Mononuclear cell (primary cell): ENCODE measurements around the gene IGFL1. TPM values are rescaled to one million over a fixed set of nuclear protein-coding genes. Genes with fewer than 3 reads are reported as not detected.
"Not testable (repeated sequence)": the region's sequence is repeated elsewhere in the genome, so short reads cannot be mapped to it uniquely, and the experiment has no call there.

ENCODE experiments used
- H3K27me3 ChIP-seq: 2 replicates; pipeline ENCODE4 v1.6.0; 2011; ENCODE audit warnings: low read length, control low read depth; ENCODE audit not compliant: insufficient read depth
- H3K4me1 ChIP-seq: 2 replicates; pipeline ENCODE4 v1.5.1; 2011; ENCODE audit warnings: mild to moderate bottlenecking, low read length, control low read depth; ENCODE audit not compliant: insufficient read depth
- H3K4me3 ChIP-seq: 2 replicates; pipeline ENCODE4 v1.5.1; 2011; ENCODE audit warnings: mild to moderate bottlenecking, low read length, moderate library complexity
- H3K9me3 ChIP-seq: 2 replicates; pipeline ENCODE4 v1.5.1; 2011; ENCODE audit warnings: low read depth, mild to moderate bottlenecking, control low read depth, low read length
- total RNA-seq: library from RNA; depleted of rRNA; stranded (reverse); fragments of >200 nt; gene quantifications from one replicate; pipeline ENCODE4 v1.2.3, GENCODE V29; 2012

The IGFL1 gene
- not detected for total RNA-seq

DNA sequence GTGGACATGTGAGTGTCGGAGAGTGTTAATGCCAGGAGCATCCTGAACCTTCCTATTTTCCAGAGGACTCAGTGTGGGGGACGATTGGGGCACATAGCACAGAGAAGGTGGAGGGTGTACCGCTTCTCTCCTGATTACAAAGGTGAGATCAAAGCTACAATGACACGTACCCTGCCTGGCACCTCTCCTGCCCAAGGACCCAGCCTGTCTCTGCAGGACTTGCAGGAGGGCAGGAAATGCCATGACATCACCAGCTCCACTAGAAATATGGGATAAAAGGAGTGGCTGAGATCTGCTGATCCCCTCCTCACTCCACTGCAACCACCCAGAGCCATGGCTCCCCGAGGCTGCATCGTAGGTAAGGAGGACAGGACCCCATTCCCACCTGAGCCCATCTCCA lies at the start of gene IGFL1:
IGFL1 (plus strand) TSS at position 301 of the 400 bp plus-strand sequence; CDS start at position 334, 33 bp downstream.
- Histone ChIP-seq H3K27me3 (no peaks in the 10 kb centered on the region), H3K4me3 (no peak within 1 kb of the TSS), H3K4me1 (no peaks in the 10 kb centered on the region), H3K9me3 (no peaks in the 10 kb centered on the region)

DNA sequence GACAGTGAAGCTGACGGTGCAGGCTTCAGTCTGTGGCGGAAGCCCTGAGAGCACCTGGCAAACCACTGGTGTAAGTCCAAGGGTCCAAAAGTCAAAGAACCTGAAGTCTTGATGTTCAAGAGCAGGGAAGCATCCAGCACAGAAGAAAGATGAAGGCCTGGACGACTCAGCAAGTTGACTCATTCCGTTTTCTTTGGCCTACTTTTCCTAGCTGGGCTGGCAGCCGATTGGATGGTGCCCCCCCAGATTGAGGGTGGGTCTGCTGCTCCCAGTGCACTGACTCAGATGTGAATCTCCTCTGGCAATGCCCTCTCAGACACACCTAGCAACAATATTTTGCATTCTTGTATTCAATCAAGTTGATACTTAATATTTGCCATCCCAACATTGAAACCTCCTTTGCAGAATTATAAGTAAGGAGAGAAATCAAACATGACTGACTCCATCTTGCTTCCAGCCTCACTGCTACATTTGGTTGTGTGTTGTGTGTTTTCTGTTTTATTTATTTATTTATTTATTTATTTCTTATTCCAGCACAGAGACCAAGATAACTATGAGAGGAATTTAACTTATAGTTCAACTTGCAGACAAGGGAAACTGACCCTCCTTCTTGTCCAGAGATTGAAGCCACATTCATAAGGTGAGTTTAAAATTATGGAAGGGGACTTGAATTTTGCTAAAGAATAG lies 48.7 kb upstream of the IGFL1 start:
- no peak overlapping the region for H3K4me3 ChIP-seq
- H3K9me3 ChIP-seq = no peaks in the 10 kb centered on the region
- H3K27me3 ChIP-seq = no peaks in the 10 kb centered on the region
- H3K4me1 ChIP-seq = peaks cover 11% of the 10 kb centered on the region

DNA sequence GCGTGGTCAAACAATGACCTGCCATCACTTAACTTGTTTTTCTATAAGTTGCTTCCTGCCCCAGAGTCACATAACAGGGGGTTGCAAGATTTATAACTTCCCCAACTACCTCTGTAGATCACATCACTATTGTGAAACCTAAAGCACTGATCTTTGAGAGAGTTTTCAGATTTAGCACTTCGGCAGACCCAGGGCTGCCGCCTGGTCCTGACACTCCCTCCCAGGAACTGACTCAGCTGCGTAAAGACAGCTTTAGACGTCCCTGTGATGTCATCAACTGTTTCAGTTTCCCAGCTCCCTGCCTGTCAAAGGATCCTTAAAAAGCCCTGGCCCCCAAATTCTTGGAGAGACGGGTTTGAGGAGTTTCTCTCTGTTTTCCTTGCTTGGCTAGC lies 48.2 kb upstream of the IGFL1 start:
- Histone ChIP-seq H3K4me3 (no peak overlapping the region), H3K9me3 (no peaks in the 10 kb centered on the region), H3K27me3 (no peaks in the 10 kb centered on the region), H3K4me1 (peaks cover 11% of the 10 kb centered on the region)

DNA sequence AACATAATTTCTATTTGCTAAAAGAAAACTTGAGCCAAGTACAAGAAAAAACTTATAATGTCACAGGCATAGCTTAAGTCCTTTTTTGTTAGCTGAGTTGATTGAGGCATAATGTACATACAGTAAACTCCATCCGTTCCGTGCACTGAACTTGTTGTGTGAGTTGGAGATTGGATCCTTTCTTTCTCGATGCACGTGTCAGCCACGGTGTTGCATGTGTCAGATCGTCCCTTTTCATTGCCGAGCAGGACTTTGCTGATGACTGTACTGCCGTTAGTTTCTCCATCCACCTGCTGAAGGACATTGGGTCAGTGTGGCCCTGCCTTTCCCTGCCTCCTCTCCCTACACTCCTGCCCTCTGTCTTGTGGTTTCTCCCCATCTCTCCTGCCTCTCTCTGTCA lies 47.1 kb upstream of the IGFL1 start:
- no peaks in the 10 kb centered on the region for H3K9me3 ChIP-seq
- H3K4me3 ChIP-seq = no peak overlapping the region
- peaks cover 11% of the 10 kb centered on the region for H3K4me1 ChIP-seq
- no peaks in the 10 kb centered on the region for H3K27me3 ChIP-seq

DNA sequence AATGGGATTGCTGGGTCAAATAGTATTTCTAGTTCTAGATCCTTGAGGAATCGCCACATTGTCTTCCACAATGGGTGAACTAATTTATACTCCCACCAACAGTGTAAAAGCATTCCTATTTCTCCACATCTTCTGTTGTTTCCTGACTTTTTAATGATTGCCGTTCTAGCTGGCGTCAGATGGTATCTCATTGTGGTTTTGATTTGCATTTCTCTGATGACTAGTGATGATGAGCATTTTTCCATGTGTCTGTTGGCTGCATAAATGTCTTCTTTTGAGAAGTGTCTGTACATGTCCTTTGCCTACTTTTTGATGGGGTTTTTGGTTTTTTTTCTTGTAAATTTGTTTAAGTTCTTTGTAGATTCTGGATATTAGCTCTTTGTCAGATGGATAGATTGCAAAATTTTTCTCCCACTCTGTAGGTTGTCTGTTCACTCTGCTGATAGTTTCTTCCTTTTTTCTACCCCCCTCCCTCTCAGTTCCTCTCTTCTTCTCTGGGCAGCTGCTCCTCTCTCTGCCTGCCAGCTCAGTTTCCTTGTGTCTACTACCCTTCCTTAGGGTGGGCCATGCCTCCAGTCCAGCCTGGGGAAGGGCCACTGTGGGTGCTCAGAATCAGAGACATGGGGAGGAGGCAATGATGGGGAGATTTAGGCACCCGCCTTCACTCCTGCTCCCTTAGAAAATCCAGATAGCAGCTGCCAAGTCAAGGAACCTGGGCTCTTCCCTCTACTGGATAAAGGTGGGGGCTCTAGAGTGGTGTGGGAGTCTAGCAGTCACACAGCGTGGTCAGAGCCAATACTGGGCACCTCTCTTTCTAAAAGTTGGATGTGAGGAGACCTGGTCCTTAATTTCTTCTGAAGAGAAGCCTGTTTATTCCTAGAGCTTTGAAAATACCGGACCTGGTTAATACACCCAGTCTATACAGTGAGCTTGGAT lies 44.5 kb upstream of the IGFL1 start:
- peaks cover 11% of the 10 kb centered on the region for H3K4me1 ChIP-seq
- not testable (repeated sequence) for H3K4me3 ChIP-seq, H3K27me3 ChIP-seq, H3K9me3 ChIP-seq

DNA sequence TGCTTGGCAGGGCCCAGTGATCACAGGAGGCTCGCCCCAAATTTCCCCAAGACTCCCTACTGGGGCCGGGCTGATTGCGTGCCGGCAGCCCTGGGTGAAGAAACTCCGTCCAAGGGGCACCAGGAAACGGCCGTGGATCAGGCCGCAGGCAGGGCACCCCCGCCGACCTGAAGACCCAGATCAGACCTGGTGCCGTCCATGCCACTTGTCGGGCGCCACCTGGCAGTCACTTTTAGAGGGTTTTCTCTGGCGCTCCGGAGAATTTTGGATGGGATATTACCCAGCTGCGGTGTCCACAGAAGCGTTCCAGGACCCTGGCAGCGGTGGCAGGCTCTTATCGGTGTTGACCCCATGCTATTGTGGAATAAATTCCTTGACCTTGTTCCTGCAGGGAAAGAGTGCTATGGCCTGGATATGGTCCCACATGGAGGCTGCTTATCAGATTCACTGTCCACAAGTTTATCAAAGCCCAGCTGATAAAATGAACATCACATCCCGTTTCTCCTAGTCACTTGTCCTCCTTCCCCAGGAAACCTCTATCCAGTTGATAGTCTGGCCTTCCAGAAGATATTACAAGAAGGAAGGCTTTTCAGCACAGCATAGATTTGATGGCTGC lies 43.3 kb upstream of the IGFL1 start:
- H3K27me3 ChIP-seq = peaks cover 13% of the 10 kb centered on the region
- no peak overlapping the region for H3K4me3 ChIP-seq
- peaks cover 11% of the 10 kb centered on the region for H3K4me1 ChIP-seq
- H3K9me3 ChIP-seq = no peaks in the 10 kb centered on the region

DNA sequence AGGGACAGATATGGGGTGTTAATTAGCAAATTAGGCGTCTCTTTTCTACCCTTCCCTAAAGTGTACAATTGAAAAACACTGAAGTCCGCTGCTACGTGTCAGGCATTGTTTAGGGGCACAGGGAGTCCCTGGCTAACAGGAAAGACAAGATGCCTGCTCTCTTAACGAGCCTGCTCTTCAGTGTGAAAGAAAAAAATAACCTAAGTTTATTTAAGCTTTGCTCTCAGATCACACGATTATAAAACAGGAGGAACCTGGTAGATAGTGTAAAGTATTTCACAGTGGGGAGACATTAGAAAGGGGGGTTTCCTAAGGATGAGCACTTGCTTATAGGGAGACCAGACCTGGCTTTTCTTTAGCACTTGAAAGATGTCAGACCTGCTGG lies 42.8 kb upstream of the IGFL1 start:
- Histone ChIP-seq H3K9me3 (no peaks in the 10 kb centered on the region), H3K4me1 (peaks cover 6% of the 10 kb centered on the region), H3K27me3 (peaks cover 13% of the 10 kb centered on the region), H3K4me3 (no peak overlapping the region)

DNA sequence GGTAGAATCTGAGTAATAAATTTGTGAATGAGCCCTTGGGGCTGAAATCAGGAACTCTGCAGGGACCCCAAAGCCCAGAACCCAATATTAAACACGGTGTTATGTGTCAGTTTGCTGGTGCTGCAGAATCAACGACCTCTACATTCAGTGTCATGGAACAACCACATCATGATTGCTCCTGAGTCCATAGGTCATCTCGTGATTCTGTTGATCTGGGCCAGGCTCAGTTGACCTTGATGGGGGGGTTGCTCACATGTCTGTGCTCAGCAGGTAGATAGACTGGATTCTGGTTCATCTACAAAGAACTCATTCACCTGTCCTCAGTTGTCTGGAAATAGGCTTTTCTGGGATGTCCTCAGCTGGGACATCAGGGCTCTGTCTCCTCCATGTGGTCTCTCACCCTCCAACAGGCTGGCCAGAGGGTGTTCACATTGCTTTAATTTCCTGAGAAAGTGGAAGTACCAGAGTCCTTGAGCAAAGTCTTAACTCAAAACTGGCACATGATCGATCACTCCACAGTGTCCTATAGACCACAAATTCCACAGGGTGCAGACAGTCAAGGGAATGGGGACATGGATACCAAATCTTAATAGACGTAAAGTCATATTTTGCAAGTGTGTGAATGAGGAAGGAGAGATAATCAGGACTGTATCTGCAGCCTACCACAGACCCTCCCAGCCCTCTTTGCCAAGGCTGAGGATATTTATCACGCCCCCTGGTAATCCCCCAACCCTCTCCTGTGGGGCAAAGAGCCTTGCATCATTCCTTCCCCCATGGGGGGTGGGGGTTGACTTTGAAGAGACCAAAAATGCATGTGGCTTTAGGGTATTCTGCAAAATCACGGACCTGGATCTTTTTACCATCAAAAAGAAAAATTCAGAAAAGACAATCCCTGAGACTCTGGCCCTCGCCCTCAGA lies 39.3 kb upstream of the IGFL1 start:
- peaks cover 13% of the 10 kb centered on the region for H3K27me3 ChIP-seq
- no peaks in the 10 kb centered on the region for H3K9me3 ChIP-seq
- H3K4me1 ChIP-seq = peaks cover 29% of the 10 kb centered on the region
- no peak overlapping the region for H3K4me3 ChIP-seq

DNA sequence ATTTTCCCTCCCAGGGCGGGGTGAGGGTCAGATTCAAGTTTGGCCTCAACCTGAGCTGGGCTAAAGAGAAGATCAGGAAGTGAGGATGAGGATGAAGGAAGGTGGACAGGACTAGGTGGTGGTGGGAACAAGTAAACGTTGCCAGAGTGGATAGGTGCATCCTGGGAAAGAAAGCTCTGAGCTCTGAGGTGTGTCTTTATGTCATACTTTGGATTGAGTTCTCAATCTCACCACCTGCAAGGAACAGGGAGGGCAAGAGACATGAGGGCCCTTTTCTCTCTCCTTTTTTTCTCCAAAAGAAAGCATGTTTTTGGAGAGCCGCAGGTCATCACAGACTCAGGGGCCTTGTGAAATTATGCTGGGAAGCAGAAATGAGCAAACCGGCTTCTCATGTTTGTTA lies 38.2 kb upstream of the IGFL1 start:
- peaks cover 13% of the 10 kb centered on the region for H3K27me3 ChIP-seq
- no peaks in the 10 kb centered on the region for H3K9me3 ChIP-seq
- no peak overlapping the region for H3K4me3 ChIP-seq
- H3K4me1 ChIP-seq = peaks cover 26% of the 10 kb centered on the region

DNA sequence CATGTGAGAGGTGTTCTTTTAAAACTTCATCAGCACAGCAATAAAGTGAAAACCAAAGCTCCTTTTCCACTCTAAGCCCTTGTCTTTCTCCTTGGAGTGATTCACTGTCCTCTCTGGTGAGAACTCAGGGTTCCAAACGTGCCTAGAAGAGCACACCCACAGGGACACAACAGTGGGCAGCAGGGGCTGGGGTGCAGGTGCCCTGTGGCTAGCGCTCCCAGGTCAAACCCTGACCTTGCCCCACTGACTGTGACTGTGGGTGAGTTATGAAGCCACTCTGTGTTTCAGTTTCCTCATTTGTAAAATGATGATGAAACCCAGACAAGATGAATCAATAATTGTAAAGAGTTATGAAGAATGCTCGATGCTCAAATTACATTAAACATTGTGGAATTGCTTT lies 37.6 kb upstream of the IGFL1 start:
- no peaks in the 10 kb centered on the region for H3K9me3 ChIP-seq
- peaks cover 13% of the 10 kb centered on the region for H3K27me3 ChIP-seq
- H3K4me3 ChIP-seq = no peak overlapping the region
- H3K4me1 ChIP-seq = peaks cover 26% of the 10 kb centered on the region

DNA sequence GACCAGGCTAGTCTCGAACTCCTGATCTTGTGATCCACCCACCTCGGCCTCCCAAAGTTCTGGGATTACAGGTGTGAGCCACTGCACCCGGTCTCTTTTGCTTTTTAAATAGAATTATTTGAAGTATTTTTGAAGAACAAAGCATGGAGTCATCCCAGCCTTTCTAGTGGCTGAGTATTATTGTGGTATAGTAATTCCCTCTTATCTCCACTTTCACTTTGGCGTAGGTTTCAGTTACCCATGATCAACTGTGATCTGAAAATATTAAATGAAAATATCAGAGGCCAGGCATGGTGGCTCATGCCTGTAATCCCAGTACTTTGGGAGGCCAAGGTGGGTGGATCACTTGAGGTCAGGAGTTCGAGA lies 36.9 kb upstream of the IGFL1 start:
- not testable (repeated sequence) for H3K9me3 ChIP-seq, H3K4me3 ChIP-seq
- Histone ChIP-seq H3K4me1 (peaks cover 26% of the 10 kb centered on the region), H3K27me3 (peaks cover 13% of the 10 kb centered on the region)

DNA sequence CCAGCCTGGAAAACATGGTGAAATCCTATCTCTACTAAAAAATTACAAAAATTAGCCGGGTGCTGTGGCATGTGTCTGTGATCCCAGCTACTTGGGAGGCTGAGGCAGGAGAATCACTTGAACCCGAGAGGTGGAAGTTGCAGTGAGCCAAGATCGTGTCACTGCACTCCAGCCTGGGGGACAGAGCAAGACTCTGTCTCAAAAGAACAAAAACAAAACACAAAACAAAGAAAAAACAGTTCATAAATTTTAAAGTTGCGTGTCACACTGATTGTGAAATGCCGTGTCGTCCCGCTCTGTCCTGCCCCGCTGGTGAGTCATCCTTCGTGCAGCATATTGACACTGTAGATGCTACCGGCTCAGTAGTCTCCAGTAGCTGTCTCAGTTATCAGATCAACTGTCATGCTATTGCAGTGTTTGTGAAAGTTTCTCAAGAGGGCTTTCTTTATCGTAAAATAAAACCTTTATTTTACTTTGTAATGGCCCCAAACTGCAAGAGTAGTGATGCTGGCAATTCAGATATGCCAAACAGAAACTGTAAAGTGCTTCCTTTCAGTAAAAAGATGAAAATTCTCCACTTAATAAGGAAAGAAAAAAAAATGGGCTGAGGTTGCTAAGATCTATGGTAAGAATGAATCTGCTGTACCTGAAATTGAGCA lies 36.4 kb upstream of the IGFL1 start:
- H3K4me3 ChIP-seq = no peak overlapping the region
- no peaks in the 10 kb centered on the region for H3K9me3 ChIP-seq
- H3K27me3 ChIP-seq = peaks cover 13% of the 10 kb centered on the region
- H3K4me1 ChIP-seq = peaks cover 26% of the 10 kb centered on the region

DNA sequence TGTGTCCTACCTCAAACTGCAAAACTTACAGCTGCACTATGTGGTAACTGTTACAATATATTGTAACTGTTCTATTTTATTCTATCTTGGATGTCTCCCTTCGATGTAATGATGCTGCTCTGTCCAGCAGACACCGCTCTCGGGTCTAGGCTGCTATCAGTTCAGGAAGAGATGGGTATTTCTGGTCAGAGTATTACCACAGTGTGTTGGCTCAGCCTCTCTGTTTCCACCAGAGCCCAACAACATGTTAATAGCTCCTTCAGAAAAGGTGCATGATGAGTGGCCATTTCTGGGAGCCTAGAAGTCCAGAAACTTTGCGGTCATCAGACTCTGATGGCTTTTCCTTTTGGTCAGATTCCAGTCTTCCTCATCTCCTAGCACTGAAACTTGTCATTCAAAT lies 35.9 kb upstream of the IGFL1 start:
- Histone ChIP-seq H3K27me3 (peaks cover 12% of the 10 kb centered on the region), H3K9me3 (no peaks in the 10 kb centered on the region), H3K4me1 (peaks cover 26% of the 10 kb centered on the region), H3K4me3 (no peak overlapping the region)

DNA sequence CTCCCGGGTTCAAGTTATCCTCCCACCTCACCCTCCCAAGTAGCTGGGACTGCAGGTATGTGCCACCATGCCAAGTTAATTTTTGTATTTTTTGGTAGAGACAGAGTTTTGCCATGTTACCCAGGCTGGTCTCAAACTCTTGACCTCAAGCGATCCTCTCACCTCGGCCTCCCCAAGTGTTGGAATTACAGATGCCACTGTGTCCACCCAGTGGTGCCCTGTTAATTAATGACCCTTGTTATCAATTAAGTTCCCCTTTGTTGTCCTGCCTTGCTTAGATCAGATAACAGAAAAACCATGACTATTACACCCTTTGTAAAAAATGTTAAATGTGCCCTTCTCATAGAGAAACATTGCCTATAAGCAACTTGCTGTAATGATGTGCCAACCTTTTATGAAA lies 34.4 kb upstream of the IGFL1 start:
- no peaks in the 10 kb centered on the region for H3K9me3 ChIP-seq
- peaks cover 26% of the 10 kb centered on the region for H3K4me1 ChIP-seq
- H3K27me3 ChIP-seq = peaks cover 3% of the 10 kb centered on the region

More for the DNA sequence above, 34.4 kb upstream of the IGFL1 start:
- no peak overlapping the region for H3K4me3 ChIP-seq
